ENCODE results near the gene ANKRD34B. TPM values are rescaled to one million over a fixed set of nuclear protein-coding genes. Genes with fewer than 3 reads are reported as not detected.

The ANKRD34B gene
- total RNA-seq, 1 experiment from 2014 or later: not detected

DNA sequence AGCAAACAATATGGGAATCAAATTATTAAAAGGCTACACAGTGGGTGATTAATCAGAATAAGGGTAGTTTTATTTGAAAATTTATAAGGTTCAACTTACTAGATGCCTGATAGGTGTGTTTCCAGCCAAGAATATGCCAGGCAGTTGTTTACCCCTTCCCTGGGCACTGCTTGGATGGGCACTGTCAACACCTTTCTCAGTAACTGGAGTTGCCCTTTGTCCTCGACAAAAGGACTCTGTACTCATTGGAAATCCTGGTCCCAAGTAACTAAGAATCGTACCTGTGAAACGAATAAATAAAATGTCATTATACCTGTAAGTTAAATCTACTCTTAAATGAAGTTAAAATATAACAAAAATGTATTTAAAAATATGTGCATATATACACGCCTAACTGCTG is 15.0 kb downstream of the ANKRD34B start:
- no peaks in the 10 kb centered on the region for H3K4me1 ChIP-seq (replicated peaks)
- H3K27me3 ChIP-seq (replicated peaks): peaks cover 10% of the 10 kb centered on the region
- no peaks in the 10 kb centered on the region for H3K9me3 ChIP-seq (replicated peaks)
- H3K27ac ChIP-seq: no peak overlapping the region
- H3K4me3 ChIP-seq: no peak overlapping the region
- H3K36me3 ChIP-seq: no peaks in the 10 kb centered on the region
- no peak for DNase-seq (ENCODE audit: low read depth in 1 of 2, low spot score in 2 of 2)

DNA sequence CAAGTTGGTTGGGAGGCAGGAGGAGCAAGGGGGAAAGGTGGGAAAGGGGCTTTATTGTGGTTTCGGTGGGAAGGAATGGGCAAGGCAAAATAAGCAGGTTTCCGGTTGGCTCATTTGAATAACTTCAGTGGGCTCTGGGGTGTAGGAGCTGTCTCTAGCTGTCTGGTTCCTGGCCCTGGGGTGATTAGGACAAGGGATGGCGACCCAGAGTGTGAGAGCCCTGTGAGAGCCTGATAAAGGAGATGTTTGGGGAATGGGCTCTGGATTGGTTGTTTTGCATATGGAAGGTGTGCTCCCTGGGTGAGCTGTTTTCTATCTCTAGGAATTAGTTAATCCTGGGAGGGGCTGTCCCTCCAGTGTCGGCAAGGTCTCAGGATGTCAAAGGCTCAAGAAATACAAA is 15.4 kb downstream of the ANKRD34B start:
- Histone ChIP-seq H3K27ac (no peak overlapping the region), H3K36me3 (no peaks in the 10 kb centered on the region), H3K4me3 (no peak overlapping the region), H3K4me1 (replicated peaks) (no peaks in the 10 kb centered on the region), H3K27me3 (replicated peaks) (peaks cover 6% of the 10 kb centered on the region), H3K9me3 (replicated peaks) (no peaks in the 10 kb centered on the region)
- DNase-seq (ENCODE audit: low read depth in 1 of 2, low spot score in 2 of 2): no peak

DNA sequence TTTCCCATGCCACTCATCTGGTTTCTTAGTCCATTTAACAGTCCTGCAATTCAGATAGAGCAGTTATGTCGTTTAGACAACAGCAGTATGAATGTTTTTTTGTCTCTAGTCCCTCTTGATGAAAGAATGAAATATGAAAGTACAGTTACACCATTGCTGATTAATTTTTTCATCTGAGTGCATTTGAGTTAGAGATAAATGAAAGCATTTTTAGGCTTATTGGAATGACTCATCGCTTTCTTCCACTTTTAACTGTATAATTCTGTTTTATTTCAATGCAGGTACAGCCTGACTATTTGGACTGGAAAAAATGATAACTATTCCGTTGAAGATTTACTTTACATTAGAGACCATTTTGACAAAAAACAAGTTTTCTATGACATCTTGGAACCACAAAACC is 28.7 kb downstream of the ANKRD34B start:
- no peaks in the 10 kb centered on the region for H3K9me3 ChIP-seq (replicated peaks)
- H3K36me3 ChIP-seq: no peaks in the 10 kb centered on the region
- no peak overlapping the region for H3K27ac ChIP-seq
- no peaks in the 10 kb centered on the region for H3K4me1 ChIP-seq (replicated peaks)
- no peak for DNase-seq (ENCODE audit: low read depth in 1 of 2, low spot score in 2 of 2)
- H3K4me3 ChIP-seq: no peak overlapping the region
- peaks cover 4% of the 10 kb centered on the region; the same call in 1 of the 2 replicates for H3K27me3 ChIP-seq (replicated peaks)

DNA sequence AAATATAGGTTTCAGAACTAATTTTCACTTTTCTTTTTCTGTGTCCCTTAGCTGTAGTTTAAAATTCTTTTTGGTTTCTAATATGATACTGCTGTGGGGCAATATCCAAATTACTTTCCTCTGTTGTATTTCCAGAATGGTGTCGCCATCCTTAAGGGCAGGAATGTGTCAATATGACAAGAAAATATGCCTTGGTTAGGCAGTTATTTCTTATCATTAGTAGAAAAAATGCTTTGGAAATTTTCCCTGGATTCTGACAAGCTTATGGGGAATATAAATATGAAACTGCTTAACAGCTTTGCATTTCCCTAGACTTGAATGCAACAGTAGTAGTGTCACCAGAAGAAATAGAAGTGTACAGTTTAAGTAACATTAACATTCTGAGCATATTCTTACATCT is 29.4 kb downstream of the ANKRD34B start:
- DNase-seq (ENCODE audit: low read depth in 1 of 2, low spot score in 2 of 2): no peak
- H3K4me1 ChIP-seq (replicated peaks): no peaks in the 10 kb centered on the region
- H3K27me3 ChIP-seq (replicated peaks): peaks cover 4% of the 10 kb centered on the region; the same call in 1 of the 2 replicates
- H3K9me3 ChIP-seq (replicated peaks): no peaks in the 10 kb centered on the region
- H3K27ac ChIP-seq: no peak overlapping the region
- no peak overlapping the region for H3K4me3 ChIP-seq
- H3K36me3 ChIP-seq: no peaks in the 10 kb centered on the region

DNA sequence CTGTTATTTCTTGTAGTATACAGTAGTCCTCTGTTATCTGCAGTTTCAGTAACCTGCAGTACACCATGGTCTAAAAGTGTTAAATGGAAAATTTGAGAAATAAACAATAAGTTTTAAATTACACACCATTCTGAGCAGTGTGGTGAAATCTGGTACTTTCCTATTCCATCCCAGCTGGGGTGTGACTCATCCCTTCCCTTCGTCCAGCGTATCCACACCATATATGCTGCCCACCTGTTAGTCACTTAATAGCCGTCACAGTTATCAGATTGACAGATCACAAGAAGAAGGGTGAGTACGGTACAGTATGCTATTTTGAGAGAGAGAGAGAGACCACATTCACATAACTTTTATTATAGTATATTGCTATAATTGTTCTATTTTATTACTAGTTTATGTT is 53.3 kb downstream of the ANKRD34B start:
- Histone ChIP-seq H3K4me1 (replicated peaks) (no peaks in the 10 kb centered on the region), H3K36me3 (no peaks in the 10 kb centered on the region), H3K9me3 (replicated peaks) (no peaks in the 10 kb centered on the region), H3K27me3 (replicated peaks) (no peaks in the 10 kb centered on the region), H3K4me3 (no peak overlapping the region), H3K27ac (no peak overlapping the region)
- DNase-seq (ENCODE audit: low read depth in 1 of 2, low spot score in 2 of 2): no peak

DNA sequence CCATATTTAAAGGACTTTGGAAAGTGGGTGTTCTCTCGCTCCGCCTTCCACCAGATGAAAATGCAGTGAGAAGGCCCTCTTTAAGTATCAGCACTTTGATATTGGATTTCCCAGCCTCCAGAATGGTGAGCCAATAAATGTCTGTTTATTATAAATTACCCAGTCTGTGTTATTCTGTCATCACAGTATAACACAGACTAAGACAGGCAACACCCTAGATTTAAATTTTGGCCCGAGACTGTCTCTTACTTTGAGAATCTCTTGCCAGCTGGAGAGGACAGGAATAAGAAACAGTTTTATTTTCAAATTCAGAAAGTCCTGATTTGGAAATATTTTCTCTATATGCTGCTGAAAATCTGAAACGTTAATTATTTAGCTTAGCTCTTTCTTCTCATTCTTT is 60.7 kb downstream of the ANKRD34B start:
- Histone ChIP-seq H3K4me1 (replicated peaks) (no peaks in the 10 kb centered on the region), H3K27ac (no peak overlapping the region), H3K36me3 (no peaks in the 10 kb centered on the region), H3K27me3 (replicated peaks) (no peaks in the 10 kb centered on the region), H3K9me3 (replicated peaks) (no peaks in the 10 kb centered on the region), H3K4me3 (no peak overlapping the region)
- DNase-seq (ENCODE audit: low read depth in 1 of 2, low spot score in 2 of 2): no peak

DNA sequence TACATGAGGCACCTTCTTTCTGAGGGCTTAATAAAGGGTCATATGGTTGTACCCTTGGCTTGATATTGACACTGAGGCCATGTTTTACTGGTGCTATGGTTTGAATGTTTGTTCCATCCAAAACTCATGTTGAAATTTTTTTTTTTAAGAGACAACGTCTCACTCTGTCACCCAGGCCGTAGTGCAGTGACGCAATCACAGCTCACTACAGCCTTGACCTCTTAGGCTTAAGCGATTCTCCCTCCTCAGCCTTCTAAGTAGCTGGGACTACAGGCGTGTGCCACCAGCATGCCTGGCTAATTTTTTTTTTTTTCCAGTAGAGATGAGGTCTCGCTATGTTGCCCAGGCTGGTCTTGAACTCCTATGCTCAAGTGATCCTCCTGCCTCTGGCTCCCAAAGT is 61.2 kb downstream of the ANKRD34B start:
- no peaks in the 10 kb centered on the region for H3K9me3 ChIP-seq (replicated peaks)
- DNase-seq (ENCODE audit: low read depth in 1 of 2, low spot score in 2 of 2): no peak
- no peak overlapping the region for H3K27ac ChIP-seq
- H3K27me3 ChIP-seq (replicated peaks): no peaks in the 10 kb centered on the region
- H3K4me1 ChIP-seq (replicated peaks): no peaks in the 10 kb centered on the region
- no peaks in the 10 kb centered on the region for H3K36me3 ChIP-seq
- H3K4me3 ChIP-seq: no peak overlapping the region

DNA sequence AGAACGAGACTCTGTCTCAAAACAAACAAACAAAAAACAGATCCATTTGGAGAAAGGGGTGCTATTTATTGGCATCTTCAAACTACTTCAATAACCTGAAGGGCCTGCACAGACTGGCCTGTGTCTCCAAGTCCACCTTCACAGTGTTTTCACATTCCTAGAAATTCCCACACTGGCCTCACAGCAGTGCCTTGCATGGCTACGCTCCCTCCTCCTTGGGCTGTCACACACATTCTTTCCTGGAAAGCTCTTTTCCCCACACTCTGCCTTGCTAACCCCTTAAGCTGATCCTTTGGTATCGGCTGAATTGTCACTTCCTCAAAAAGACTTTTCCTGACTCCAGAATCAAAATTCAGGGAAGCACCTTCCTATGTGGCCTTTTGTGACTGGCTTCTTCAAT is 62.4 kb downstream of the ANKRD34B start:
- Histone ChIP-seq H3K27ac (no peak overlapping the region), H3K9me3 (replicated peaks) (no peaks in the 10 kb centered on the region), H3K36me3 (no peaks in the 10 kb centered on the region), H3K4me1 (replicated peaks) (no peaks in the 10 kb centered on the region), H3K4me3 (no peak overlapping the region), H3K27me3 (replicated peaks) (no peaks in the 10 kb centered on the region)
- no peak for DNase-seq (ENCODE audit: low read depth in 1 of 2, low spot score in 2 of 2)

Other genes with a start within 250 kb of the ANKRD34B start
- gene ZFYVE16, start 162.2 kb downstream of the ANKRD34B start, total RNA-seq (2014; rRNA removed; shearing (Covaris generic)): 30.1 and 30.9 TPM in 2 replicates
- gene FAM151B, start 82.2 kb downstream of the ANKRD34B start, total RNA-seq (2014; rRNA removed; shearing (Covaris generic)): 2.1 and 3.9 TPM in 2 replicates
- 7.7 and 12.9 TPM in 2 replicates for gene MSH3, start 84.4 kb upstream of the ANKRD34B start, total RNA-seq (2014; rRNA removed; shearing (Covaris generic))
- gene DHFR, start 84.7 kb upstream of the ANKRD34B start, total RNA-seq (2014; rRNA removed; shearing (Covaris generic)): 145 and 147 TPM in 2 replicates

Data from SJSA1 (cell line).